ENCODE data around the gene PCA3.
"Not testable (repeated sequence)": the region's sequence is repeated elsewhere in the genome, so short reads cannot be mapped to it uniquely, and the experiment has no call there.

PCA3 gene

GRCh38 chr9:76764138-76764537 is at the start of gene PCA3:
TSS of gene PCA3 (plus strand) at chr9:76764438.
- no peak for DNase-seq

DNA sequence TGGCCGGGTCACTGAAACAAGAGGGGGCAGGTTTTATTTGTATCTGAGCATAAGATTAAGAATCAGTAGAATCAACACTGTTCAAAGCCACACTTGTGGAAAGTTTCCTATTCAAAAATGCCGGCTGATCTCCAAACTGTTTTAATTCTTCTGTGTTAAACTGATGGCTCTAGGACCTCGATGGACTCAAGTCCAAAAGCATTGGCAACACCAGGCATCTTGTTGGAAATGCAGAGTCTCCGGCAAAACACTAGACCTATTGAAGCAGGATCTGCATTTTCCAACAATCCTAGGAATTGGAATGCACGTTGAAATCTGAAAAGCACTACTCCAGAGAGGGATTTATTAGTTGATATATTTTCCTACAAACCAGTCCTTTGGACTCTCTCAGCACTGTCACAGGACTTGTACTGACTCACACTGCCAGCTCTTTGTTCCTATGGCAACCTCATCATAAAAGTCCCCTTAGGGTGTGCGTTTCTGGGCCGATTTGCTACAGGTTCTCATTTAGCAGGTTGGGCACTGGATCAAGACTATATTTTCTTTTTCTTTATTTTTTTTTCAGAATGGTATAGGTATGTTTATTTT is 48.1 kb upstream of the PCA3 start:
- DNase-seq = no peak

- DNase-seq = no peak
Observed at GRCh38 chr9:76717176-76717575, 47.1 kb upstream of the PCA3 start.

- DNase-seq = no peak
Observed at GRCh38 chr9:76717613-76718012, 46.6 kb upstream of the PCA3 start.

DNA sequence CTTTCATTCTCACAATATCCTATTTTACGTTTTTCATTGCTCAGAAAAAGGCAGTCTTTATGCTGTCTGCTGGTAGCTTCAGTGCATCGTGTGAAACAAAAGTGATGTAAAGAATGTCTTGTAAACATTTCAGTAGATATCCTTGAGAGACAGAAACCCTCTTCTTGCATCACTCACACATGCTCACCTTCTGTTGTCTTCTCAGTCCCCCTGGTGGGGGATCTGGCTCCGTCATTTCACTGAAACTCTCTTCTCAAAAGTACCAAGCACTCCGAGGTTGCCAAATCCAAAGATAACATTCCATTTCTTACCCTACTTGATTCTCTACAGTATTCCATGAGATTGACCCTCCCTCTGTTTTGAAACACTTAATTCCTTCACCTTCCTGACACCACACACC is 46.1 kb upstream of the PCA3 start:
- DNase-seq = no peak

- DNase-seq = no peak
Observed at GRCh38 chr9:76720245-76720644, 44.0 kb upstream of the PCA3 start.

GRCh38 chr9:76725011-76725546 is 39.2 kb upstream of the PCA3 start:
- no peak for DNase-seq

- DNase-seq = no peak
Observed at GRCh38 chr9:76725885-76726284, 38.4 kb upstream of the PCA3 start.

DNA sequence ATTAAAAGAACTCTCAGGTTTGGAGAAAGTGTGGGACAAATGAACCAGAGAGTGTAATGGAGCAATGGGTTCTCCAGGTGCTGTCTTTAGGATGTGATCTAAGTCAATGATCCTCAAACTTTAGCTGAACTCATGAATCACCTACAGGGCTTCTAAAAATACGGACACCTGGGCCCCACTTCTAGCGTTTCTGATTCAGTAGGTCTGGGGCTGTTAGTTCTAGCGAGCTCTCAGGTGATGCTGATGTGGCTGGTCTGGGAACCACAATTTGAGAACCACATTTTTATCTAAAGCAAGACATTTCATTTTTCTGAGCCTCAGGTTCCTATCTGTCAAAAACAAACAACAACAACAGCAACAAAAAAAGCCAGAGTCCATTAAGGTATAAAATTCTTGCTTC is 35.1 kb upstream of the PCA3 start:
- DNase-seq = no peak

- no peak for DNase-seq
Observed at GRCh38 chr9:76729980-76730737, 34.1 kb upstream of the PCA3 start.

DNA sequence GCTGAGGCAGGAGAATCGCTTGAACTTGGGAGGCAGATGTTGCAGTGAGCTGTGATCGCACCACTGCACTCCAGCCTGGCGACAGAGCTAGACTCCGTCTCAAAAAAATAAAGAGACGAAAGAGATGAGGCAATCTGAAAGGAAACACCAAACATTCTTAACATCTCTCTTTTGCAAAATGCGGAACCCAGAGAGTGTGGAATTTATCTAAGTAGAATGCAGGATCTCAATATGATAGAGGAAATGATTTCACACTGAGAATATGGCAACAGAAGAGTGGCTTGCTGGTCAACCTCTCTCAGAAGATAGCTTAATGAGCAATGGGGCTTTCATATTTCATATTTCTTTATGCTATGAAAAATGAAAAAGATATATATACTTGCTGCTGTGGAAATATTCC is 33.4 kb upstream of the PCA3 start:
- DNase-seq = no peak

- DNase-seq = no peak
Observed at GRCh38 chr9:76732341-76732958, 31.8 kb upstream of the PCA3 start.

DNA sequence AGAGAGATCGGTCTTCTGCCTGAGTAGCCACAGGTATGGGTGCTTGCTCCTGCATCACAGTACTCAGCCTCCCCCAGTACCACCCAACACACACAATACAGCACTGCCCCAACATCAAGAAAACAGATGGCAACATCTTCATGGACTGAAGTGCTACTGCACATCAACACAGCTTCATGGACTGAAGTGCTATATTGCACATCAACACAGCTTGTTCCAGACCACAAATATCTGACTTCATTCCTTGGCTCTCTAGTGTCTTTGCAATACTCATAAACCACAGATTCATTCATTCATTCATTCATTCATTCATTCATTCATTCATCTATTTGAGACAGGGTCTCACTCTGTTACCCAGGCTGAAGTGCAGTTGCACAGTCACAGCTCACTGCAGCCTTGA is 31.1 kb upstream of the PCA3 start:
- DNase-seq = no peak

DNA sequence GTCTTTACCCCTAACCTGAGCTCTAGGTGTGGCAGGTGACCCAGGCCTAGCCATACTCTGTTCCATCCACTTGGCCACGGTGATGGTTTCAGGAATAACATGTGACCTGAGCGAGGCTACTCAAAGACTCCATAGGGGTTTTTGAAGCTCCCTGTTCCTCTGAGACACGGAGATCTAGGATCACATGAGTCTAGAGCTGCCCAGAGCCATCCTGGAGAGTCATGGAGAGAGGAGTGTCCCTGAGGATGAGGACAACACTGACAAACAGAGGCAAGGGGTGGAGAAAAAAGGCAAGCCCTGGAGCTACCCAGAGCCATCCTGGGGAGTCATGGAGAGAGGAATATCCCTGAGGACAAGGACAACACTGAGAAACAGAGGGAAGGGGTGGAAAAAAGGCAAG is 29.5 kb upstream of the PCA3 start:
- DNase-seq = no peak

GRCh38 chr9:76737154-76737902 is 26.9 kb upstream of the PCA3 start:
- no peak for DNase-seq

- no peak for DNase-seq
Observed at GRCh38 chr9:76738402-76738801, 25.8 kb upstream of the PCA3 start.

DNA sequence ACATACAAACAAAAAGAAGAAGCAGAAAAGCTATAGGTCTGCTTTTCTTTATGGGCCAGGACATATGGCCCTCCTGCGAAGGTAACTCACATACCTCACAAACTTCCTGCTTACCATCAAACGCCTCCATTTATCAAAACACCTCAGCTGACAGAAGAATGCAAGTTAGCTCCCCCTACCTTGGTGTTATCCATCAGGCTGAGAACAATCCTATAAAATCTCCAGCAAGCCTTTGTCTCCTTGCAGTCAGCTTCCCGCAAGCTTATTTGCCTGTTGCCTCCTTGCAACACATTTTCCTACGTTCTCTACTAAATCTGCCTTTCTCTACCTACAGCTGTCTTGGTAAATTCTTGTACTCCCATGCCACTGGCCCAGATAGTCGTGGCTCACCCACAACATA is 22.7 kb upstream of the PCA3 start:
- no peak for DNase-seq

GRCh38 chr9:76742890-76743289 is 21.3 kb upstream of the PCA3 start:
- DNase-seq = not testable (repeated sequence)

- DNase-seq = no peak
Observed at GRCh38 chr9:76743931-76744330, 20.3 kb upstream of the PCA3 start.

- DNase-seq = no peak
Observed at GRCh38 chr9:76744336-76744735, 19.9 kb upstream of the PCA3 start.

GRCh38 chr9:76751001-76751400 is 13.2 kb upstream of the PCA3 start:
- no peak for DNase-seq

DNA sequence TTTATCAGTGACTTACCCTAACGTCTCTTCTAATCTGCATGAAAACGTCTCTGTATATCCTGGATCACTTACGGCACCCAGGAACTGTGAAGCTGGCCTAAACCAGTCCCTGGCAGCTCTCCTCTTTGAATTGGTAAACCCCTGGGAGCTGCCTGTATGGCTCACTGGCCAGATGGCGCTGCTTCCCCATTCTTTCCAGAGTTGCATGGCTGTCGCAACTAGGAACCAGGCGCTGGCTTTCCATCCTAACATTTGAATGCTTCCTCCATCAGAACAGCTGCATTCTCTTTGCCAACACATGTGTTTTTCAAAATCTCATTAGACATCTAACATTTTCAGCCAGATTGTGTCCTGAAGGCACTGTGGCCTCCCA is 8.0 kb upstream of the PCA3 start:
- no peak for DNase-seq

GRCh38 chr9:76756941-76757673 is 7.1 kb upstream of the PCA3 start:
- no peak for DNase-seq

All from SIG-M5 (cell line).